GM18519 (cell line): ENCODE data around the gene MBD1.
"Not testable (repeated sequence)": the region's sequence is repeated elsewhere in the genome, so short reads cannot be mapped to it uniquely, and the experiment has no call there.

Experiments used
- ATAC-seq: cut with Tn5 transposase; IDR thresholded peaks from one replicate; pipeline ENCODE4 v1.9.1; 2021; ENCODE audit warnings: mild to moderate bottlenecking, moderate library complexity; ENCODE audit not compliant: unreplicated experiment, low FRiP score

Gene MBD1

DNA sequence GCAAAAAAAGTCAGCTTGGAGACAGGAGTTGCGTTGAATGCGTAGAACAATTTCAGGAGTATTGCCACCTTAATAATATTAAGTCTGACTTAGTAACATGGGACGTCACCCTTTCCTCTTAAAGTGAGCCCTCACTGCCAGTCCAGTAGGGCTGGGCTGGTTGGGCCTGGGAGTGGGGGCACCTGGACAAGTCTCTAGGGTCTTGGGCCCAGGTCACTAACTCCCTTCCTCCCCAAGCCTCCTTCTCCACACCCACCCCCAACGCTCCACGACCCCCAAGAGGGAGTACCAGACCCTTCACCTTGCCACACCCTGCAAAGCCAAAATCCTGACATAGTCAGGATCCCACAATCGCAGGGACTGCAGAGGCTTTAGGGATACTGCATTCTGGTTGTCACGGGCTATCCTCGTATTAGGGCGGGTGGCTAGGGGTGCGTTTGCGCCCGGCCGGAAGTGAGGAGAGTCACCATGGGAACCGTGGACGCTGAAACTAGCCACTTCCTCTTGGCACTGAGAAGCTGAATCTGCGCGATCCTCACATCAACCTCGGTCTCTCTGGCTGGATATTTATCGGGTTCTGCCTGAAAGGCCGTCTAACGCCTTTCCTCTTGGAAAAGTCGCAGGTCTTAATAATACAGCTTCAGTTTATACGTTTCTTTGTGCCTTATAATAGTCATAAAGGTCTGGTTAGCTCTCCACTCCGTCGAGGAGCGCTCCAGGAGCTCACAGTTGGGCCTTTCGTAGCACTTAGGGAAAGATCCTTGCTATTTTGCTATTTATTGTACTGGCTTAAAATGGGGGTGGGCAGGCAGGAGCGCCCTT lies 16.5 kb upstream of the MBD1 start:
- ATAC-seq, result peak; percentile 98

DNA sequence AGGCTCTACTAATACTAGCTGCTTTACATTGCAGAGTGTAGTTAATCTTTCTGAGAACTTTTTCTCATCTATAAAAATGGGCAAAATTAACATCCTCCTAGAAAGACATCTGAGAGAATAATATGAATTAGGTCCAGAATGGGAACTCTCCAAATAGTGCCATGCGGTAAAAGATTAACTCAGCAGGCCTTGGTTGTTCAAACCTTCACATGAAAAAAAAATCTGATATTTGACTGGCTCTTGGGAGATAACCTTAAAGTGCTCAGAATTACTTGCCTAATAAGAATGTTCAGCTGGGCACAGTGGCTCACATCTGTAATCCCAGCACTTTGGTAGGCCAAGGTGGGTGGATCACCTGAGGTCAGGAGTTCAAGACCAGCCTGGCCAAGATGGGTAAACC lies 11.7 kb upstream of the MBD1 start:
- no peak for ATAC-seq

- no peak for ATAC-seq
Measured at GRCh38 chr18:50289108-50289443, 7.8 kb upstream of the MBD1 start.

GRCh38 chr18:50288348-50289107 lies 7.2 kb upstream of the MBD1 start:
- not testable (repeated sequence) for ATAC-seq

GRCh38 chr18:50287441-50288347 lies 6.4 kb upstream of the MBD1 start, which contains the start of gene CXXC1:
Gene CXXC1, minus strand, starts transcription at chr18:50287692. Its CDS starts 103 bp downstream, at chr18:50287589.
- ATAC-seq, result peak; percentile 85

DNA sequence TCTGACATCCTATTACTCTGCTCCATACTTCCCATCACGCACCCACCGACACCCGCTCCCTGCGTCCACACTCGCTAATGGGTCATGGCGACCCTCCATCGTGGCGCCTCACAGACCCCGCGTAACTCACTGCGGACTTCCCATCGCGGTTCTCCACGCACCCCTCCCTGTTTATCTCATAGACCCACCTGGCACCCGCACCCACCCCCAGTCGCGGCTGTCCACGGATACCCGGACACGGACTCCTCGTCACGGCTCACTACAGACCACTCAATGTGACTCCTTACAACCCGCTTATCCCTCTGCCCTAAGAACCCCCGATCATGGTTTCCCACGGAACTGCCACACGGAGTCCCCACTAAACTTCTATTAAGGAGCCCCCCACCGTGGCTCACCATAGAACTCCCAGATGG lies 5.7 kb upstream of the MBD1 start:
- no peak for ATAC-seq

DNA sequence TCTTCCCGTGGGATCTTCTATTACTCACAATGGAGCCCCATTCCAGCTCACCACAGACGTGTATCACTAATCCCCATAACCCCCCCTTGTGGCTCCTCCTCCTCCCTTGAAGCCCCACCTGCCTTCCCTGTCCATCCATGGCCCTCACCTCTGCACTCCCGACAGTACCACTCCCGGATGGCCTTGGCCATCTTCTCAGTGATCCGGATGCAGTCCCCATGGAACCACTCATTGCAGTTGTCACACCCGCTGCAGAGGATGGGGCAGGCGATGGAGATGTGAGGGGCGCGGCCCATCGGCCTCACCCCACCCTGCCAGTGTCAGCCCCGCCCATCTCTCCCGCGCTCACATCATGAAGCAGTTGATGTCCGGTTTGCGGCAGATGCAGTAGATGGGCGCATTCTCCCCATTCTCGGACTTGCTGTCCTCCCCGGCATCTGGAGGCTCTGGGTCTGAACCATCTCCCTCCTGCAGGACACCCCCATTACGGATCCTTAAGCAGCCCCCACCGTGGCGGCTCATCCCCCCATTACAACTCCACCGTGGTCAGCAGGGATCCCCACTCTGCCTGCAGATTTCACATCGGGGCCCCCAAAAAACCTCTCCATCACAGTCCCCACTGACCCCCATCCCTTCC lies 5.2 kb upstream of the MBD1 start:
- no peak for ATAC-seq

GRCh38 chr18:50285631-50286321 lies 4.5 kb upstream of the MBD1 start:
- ATAC-seq, result no peak

DNA sequence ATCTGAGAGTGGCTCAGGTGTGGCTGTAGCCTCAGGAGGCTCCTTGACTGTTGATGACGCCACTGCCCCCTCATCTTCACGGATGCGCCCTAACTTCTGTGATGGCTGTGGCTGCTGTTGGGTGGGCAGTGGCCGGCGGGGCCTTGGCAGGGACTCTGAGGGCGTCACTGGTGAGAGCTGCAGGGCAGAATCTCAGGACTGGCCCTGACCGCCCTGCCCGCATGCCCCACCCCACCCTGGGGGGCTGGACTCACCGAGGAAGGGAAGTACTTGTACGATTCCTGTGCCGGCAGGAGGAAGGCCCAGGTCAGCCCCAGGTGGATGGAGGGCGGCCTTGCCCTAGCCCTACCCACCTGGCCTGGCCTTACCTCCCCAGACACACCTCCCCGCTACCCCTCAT lies 3.7 kb upstream of the MBD1 start:
- ATAC-seq, result no peak

GRCh38 chr18:50284255-50284885 lies 3.0 kb upstream of the MBD1 start:
- ATAC-seq, result no peak

DNA sequence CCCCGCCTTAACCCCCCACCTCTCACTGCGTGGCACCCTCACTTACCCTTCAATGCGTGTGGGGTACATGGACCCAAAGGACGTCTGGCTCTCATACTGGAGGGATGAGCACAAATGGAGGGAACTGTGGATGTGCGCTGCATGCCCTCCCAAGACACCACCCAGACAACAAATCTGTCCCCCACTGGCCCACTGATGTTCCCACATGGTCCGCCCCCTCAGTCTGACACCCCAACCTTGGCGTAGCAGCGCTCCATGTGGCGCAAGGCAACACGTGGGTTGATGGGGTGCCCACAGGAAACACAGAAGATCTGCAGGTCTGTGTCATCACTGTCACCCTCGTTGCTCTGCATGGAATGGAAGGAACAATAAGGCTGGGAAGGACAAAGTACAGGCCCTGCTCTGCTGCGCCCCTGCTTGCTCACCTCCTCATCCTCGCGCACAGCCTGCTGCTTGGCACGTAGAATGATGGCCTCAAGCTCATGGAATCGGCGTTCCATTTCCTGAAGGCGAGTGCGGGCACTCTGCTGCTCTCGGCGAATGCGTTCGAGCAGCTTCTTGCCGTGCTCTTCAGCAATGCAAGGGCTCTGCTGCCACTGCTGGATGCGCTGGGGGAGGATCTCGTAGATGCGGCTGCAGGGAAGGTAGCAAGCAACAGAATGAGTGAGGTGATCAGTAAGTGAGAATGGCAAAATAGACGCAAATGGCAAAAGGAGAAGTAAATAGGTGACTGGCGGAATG lies 2.3 kb upstream of the MBD1 start:
- no peak for ATAC-seq

DNA sequence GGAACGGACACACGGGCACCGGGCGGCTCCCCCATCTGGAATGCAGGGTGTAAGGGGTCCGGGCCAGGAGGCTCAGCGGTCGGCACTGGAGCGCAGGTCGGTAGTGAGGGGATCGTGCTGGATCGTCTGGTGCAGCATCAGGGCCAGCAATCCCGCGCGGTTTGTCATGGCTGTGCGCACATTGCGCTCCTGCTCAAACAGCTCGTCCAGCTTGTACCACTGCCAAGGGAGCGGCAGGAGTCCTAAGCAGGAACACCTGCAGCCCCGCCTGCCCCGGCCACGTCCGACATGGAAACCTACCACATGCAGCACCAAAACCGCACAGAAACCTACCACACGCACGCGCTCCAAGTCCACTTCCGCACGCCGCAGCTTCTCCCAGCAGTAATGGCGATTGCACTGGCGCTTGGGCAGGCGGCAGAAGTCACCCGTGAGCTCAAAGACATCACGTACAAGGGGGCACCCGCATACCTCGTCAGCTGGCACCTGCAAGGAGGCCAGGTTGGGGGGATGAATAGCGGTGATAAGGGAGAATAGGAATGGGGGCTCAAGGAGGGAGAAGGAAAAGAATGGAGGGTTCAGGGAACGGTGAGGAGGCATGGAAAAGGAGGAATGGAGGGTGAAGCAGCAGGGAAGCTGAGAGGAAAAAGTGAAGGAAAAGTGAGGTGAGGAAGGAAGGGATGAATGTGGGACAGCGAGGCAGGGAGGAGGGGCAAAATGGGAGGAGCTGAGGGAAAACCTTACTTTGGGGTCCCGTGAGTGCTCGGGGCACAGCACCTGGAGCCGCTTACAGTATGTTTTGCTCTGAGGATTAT lies 1.4 kb upstream of the MBD1 start:
- ATAC-seq, result no peak

DNA sequence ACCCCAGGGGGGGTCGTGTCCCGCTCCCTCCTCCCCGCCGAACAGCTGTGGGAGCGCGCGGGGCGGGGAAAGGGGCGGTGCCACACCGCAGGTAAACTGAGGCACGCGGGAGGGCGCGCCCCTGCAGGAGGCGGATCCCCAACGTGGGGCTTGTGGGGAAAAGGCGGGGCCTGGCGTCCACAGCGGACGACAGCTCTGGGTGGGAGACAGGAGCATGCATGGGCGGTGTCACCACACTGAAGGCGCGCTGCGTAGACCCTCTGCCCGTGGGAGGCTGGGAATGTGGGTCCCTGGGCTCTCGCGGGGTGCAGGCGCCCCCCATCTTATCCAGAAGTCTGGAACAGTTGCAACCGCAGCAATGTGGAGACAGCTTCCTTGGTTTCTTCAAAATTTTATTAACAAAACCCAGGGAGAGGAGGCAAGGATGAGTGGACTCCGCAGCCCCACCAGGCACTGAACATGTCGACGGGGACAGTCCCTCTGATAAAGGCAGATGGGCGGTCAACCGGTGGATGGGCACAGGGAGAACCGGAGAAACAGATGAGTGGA lies 723 bp upstream of the MBD1 start:
- no peak for ATAC-seq

- ATAC-seq, result no peak
Measured at GRCh38 chr18:50280707-50281294, 522 bp downstream of the MBD1 start.

DNA sequence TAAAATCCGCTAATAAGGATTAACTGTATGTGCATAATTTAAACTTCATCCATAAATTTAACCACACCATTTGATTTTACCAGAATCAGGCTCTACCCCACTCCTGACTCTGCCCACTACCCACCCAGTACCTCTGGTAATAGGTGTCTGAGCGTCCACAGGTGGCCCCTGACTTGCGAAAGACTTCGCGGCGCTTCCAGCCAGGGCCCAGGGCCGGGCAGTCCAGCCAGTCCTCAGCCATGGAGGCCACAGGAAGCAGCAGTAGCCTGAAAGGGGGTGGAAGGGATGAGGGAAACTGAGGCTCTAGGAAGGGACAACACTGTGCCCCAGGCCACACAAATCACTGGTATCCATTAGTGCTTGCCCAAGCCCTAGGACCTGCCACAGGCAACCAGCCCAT lies 1.6 kb downstream of the MBD1 start:
- no peak for ATAC-seq

GRCh38 chr18:50277942-50278341 lies 3.4 kb downstream of the MBD1 start:
- ATAC-seq, result no peak

DNA sequence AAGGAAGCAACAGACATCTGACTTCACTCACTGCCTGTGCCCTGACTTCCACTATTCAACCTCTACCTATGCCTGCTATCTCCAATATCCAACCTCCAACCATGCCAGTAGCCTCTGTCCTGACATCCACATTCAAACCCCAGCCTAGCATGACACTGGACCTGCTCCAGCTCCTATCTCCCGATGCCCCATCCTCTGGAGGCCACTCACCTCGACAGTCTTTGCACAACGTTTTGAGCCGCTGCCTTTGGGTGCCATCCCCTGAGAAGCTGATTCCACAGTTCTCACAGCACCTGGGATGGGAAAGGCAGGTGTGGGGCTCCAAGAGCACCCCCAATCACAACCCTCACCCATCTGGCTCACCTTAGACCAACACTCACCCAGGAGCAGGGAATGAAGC lies 4.9 kb downstream of the MBD1 start:
- no peak for ATAC-seq
